Measurements from ENCODE around the gene NEMP1. TPM values are rescaled to one million over a fixed set of nuclear protein-coding genes. Genes with fewer than 3 reads are reported as not detected.
A peak's percentile ranks its signal among the peaks of the same experiment; 100 is the strongest.

The NEMP1 gene
- total and polyA plus RNA-seq, 10 of the 15 experiments (the other 5 are each of a cell fraction or from before 2014, with no cell fraction given): 4.0 to 45.9 (median 19.8) TPM

DNA sequence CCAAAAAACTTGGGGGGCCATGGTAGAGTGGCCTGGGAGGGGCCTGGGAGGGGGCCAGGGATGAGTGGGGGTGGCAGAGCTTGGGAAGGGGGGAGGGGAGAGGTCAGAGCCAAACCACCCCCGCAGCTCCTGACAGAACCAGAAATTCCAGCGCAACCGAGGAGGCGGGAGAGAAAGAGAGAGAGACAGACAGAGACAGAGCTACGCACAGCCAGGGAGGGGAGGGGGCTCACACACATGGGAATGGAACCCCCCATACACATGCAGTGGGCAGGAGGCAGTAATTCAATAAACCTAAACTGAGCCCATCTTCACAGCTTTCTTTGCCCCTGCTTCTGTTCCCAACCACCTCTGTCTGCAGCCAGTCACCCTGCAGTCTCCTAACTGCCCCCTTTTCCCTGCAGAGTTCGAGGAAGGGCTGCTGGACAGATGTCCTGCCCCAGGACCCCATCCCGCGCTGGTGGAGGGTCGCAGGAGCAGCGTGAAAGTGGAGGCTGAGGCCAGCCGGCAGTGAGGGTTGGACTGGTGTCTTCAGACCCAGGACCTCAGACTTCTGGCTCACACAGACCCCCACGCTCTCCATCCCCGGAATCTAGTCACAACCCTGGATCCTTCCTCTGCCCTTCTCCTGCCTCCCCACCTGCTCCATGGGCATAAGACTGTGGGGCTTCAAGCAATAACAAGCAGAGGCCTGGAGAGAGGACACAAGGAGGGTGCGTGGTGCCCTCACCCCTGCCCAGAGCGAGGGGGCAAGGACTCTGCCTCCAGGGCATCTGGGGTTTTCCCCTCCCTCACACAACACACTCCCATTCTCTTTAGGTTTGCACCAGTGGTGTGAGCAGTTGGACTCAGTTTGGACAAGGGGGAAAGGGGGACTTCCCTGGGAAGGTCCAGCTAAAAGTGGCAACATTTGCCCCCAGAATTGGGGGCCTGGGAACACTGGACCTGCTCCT, 15.9 kb upstream of the NEMP1 start (continued):
- TF ChIP-seq, protein P1, sequence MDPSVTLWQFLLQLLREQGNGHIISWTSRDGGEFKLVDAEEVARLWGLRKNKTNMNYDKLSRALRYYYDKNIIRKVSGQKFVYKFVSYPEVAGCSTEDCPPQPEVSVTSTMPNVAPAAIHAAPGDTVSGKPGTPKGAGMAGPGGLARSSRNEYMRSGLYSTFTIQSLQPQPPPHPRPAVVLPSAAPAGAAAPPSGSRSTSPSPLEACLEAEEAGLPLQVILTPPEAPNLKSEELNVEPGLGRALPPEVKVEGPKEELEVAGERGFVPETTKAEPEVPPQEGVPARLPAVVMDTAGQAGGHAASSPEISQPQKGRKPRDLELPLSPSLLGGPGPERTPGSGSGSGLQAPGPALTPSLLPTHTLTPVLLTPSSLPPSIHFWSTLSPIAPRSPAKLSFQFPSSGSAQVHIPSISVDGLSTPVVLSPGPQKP (IDR thresholded peaks at IDR 0.05; ENCODE audit: low read depth, low read length): no peak
- TF ChIP-seq BCL11A (IDR thresholded peaks at IDR 0.05; ENCODE audit: low read depth, low read length) (no peak), NFXL1 (IDR thresholded peaks at IDR 0.05; ENCODE audit: borderline replicate concordance) (no peak), ASH2L (IDR thresholded peaks at IDR 0.05; ENCODE audit: borderline replicate concordance, low read depth) (no peak), TBL1XR1 (IDR thresholded peaks at IDR 0.05; ENCODE audit: low read depth, low read length) (no peak), SREBF2 (IDR thresholded peaks at IDR 0.05; ENCODE audit: low read length) (no peak), STAT3 (IDR thresholded peaks at IDR 0.05; ENCODE audit: low read depth, low read length) (no peak), ATF7 (IDR thresholded peaks at IDR 0.05; ENCODE audit: low read depth) (no peak), CHD2 (IDR thresholded peaks at IDR 0.05; ENCODE audit: borderline replicate concordance, low read depth, low read length) (no peak), NBN (IDR thresholded peaks at IDR 0.05) (no peak), POLR2A (IDR thresholded peaks at IDR 0.05; ENCODE audit: low read depth, low read length) (peak; percentile 29; the same call in 1 of the 2 replicates), CBX5 (IDR thresholded peaks at IDR 0.05; ENCODE audit: low read depth) (no peak), CHD4 (IDR thresholded peaks at IDR 0.05) (no peak), MEF2A (IDR thresholded peaks at IDR 0.05; ENCODE audit: insufficient read depth, low read depth, low read length) (no peak), SREBF1 (IDR thresholded peaks at IDR 0.05; ENCODE audit: low read length) (no peak), JUND (IDR thresholded peaks at IDR 0.05; ENCODE audit: low read depth, low read length) (no peak), SIX5 (IDR thresholded peaks at IDR 0.05; ENCODE audit: low read depth, low read length, severe bottlenecking) (no peak), SMAD5 (IDR thresholded peaks at IDR 0.05; ENCODE audit: low read depth) (no peak; the same call in 1 of the 2 replicates), WRNIP1 (IDR thresholded peaks at IDR 0.05; ENCODE audit: borderline replicate concordance, low read depth, low read length) (no peak), NFYA (IDR thresholded peaks at IDR 0.05; ENCODE audit: borderline replicate concordance, low read depth, low read length) (no peak)
- TF ChIP-seq, protein P2, sequence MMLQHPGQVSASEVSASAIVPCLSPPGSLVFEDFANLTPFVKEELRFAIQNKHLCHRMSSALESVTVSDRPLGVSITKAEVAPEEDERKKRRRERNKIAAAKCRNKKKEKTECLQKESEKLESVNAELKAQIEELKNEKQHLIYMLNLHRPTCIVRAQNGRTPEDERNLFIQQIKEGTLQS (IDR thresholded peaks at IDR 0.05; ENCODE audit: borderline replicate concordance, extremely low read depth, low read depth, low read length): no peak
- TF ChIP-seq, protein P3, sequence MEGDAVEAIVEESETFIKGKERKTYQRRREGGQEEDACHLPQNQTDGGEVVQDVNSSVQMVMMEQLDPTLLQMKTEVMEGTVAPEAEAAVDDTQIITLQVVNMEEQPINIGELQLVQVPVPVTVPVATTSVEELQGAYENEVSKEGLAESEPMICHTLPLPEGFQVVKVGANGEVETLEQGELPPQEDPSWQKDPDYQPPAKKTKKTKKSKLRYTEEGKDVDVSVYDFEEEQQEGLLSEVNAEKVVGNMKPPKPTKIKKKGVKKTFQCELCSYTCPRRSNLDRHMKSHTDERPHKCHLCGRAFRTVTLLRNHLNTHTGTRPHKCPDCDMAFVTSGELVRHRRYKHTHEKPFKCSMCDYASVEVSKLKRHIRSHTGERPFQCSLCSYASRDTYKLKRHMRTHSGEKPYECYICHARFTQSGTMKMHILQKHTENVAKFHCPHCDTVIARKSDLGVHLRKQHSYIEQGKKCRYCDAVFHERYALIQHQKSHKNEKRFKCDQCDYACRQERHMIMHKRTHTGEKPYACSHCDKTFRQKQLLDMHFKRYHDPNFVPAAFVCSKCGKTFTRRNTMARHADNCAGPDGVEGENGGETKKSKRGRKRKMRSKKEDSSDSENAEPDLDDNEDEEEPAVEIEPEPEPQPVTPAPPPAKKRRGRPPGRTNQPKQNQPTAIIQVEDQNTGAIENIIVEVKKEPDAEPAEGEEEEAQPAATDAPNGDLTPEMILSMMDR (IDR thresholded peaks at IDR 0.05 in 2 of 3, conservative IDR thresholded peaks at IDR 0.05 in 1 of 3; ENCODE audit: control insufficient read depth in 2 of 3, extremely low read depth in 1 of 3, insufficient read depth in 1 of 3, low read depth in 3 of 3, low read length in 3 of 3): no peak
- TF ChIP-seq, protein P4, sequence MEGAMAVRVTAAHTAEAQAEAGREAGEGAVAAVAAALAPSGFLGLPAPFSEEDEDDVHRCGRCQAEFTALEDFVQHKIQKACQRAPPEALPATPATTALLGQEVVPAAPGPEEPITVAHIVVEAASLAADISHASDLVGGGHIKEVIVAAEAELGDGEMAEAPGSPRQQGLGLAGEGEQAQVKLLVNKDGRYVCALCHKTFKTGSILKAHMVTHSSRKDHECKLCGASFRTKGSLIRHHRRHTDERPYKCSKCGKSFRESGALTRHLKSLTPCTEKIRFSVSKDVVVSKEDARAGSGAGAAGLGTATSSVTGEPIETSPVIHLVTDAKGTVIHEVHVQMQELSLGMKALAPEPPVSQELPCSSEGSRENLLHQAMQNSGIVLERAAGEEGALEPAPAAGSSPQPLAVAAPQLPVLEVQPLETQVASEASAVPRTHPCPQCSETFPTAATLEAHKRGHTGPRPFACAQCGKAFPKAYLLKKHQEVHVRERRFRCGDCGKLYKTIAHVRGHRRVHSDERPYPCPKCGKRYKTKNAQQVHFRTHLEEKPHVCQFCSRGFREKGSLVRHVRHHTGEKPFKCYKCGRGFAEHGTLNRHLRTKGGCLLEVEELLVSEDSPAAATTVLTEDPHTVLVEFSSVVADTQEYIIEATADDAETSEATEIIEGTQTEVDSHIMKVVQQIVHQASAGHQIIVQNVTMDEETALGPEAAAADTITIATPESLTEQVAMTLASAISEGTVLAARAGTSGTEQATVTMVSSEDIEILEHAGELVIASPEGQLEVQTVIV (IDR thresholded peaks at IDR 0.05; ENCODE audit: borderline replicate concordance, partially characterized antibody): no peak
